ENCODE measurements around the gene RAE1.

Gene RAE1

GRCh38 chr20:57313230-57313629 lies 37.8 kb upstream of the RAE1 start:
- no peaks in the 10 kb centered on the region for H4K20me1 ChIP-seq (ENCODE audit: insufficient read depth, low read length)
- no peaks in the 10 kb centered on the region for H3K4me1 ChIP-seq (ENCODE audit: low read length)
- H3K36me3 ChIP-seq (replicated peaks; ENCODE audit: insufficient read depth, low read length) = no peaks in the 10 kb centered on the region
- H2AFZ ChIP-seq (ENCODE audit: low read length) = no peak overlapping the region
- H3K79me2 ChIP-seq (ENCODE audit: low read length) = no peaks in the 10 kb centered on the region
- no peaks in the 10 kb centered on the region for H3F3A ChIP-seq (ENCODE audit: insufficient read depth, low read length)
- no peak overlapping the region for H3K4me2 ChIP-seq (ENCODE audit: low read depth, low read length)
- no peak overlapping the region for H3K9ac ChIP-seq (ENCODE audit: low read length)
- DNase-seq = no peak
- no peak for TF ChIP-seq EZH2 (optimal IDR thresholded peaks at IDR 0.05; ENCODE audit: low read depth, low read length)
- TF ChIP-seq, protein P1, sequence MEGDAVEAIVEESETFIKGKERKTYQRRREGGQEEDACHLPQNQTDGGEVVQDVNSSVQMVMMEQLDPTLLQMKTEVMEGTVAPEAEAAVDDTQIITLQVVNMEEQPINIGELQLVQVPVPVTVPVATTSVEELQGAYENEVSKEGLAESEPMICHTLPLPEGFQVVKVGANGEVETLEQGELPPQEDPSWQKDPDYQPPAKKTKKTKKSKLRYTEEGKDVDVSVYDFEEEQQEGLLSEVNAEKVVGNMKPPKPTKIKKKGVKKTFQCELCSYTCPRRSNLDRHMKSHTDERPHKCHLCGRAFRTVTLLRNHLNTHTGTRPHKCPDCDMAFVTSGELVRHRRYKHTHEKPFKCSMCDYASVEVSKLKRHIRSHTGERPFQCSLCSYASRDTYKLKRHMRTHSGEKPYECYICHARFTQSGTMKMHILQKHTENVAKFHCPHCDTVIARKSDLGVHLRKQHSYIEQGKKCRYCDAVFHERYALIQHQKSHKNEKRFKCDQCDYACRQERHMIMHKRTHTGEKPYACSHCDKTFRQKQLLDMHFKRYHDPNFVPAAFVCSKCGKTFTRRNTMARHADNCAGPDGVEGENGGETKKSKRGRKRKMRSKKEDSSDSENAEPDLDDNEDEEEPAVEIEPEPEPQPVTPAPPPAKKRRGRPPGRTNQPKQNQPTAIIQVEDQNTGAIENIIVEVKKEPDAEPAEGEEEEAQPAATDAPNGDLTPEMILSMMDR (IDR thresholded peaks at IDR 0.05; ENCODE audit: low read length) = no peak
- TF ChIP-seq EZH2phosphoT487 (IDR thresholded peaks at IDR 0.05; ENCODE audit: low read length) = no peak
- no peak overlapping the region for H3K4me3 ChIP-seq (ENCODE audit: low read length)
- H3K9me3 ChIP-seq (replicated peaks; ENCODE audit: insufficient read depth, low read length) = no peaks in the 10 kb centered on the region
- no peak overlapping the region for H3K27ac ChIP-seq (ENCODE audit: low read length)
- peaks cover 19% of the 10 kb centered on the region for H3K27me3 ChIP-seq (replicated peaks; ENCODE audit: insufficient read depth, low read length)
- no peaks in the 10 kb centered on the region for H3K9me2 ChIP-seq (replicated peaks; ENCODE audit: insufficient read depth, low read length)

DNA sequence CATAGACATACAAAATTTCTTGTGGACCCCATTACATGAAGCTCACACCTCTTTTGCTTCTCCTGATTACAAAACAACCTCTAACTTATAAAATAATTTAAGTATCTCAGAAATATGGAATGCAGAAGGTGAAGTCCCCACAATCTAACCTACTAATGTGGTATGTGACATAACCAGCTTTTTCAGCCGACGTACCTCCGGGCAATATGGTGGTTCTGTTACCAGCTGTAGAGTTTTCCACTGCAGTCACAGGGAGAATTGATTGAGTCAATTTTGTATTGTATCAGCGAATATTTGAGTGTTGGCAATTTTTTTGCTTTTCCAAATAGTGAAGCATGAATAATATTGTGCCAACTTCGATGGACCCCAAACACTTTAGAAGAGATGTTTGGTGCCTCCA lies 37.1 kb upstream of the RAE1 start:
- Histone ChIP-seq H3K4me3 (ENCODE audit: low read length) (no peak overlapping the region), H3K4me2 (ENCODE audit: low read depth, low read length) (no peak overlapping the region), H3K9ac (ENCODE audit: low read length) (no peak overlapping the region), H3K9me2 (replicated peaks; ENCODE audit: insufficient read depth, low read length) (no peaks in the 10 kb centered on the region), H3K27ac (ENCODE audit: low read length) (no peak overlapping the region), H3K27me3 (replicated peaks; ENCODE audit: insufficient read depth, low read length) (peaks cover 19% of the 10 kb centered on the region), H3F3A (ENCODE audit: insufficient read depth, low read length) (no peaks in the 10 kb centered on the region), H3K4me1 (ENCODE audit: low read length) (no peaks in the 10 kb centered on the region), H2AFZ (ENCODE audit: low read length) (no peak overlapping the region), H3K36me3 (replicated peaks; ENCODE audit: insufficient read depth, low read length) (no peaks in the 10 kb centered on the region), H4K20me1 (ENCODE audit: insufficient read depth, low read length) (no peaks in the 10 kb centered on the region), H3K9me3 (replicated peaks; ENCODE audit: insufficient read depth, low read length) (no peaks in the 10 kb centered on the region), H3K79me2 (ENCODE audit: low read length) (no peaks in the 10 kb centered on the region)
- DNase-seq = no peak
- TF ChIP-seq, protein P1 (IDR thresholded peaks at IDR 0.05; ENCODE audit: low read length) = no peak
- TF ChIP-seq EZH2phosphoT487 (IDR thresholded peaks at IDR 0.05; ENCODE audit: low read length) = no peak
- TF ChIP-seq EZH2 (optimal IDR thresholded peaks at IDR 0.05; ENCODE audit: low read depth, low read length) = no peak

GRCh38 chr20:57315083-57315975 lies 35.7 kb upstream of the RAE1 start:
- no peak for TF ChIP-seq EZH2phosphoT487 (IDR thresholded peaks at IDR 0.05; ENCODE audit: low read length)
- no peak for TF ChIP-seq EZH2 (optimal IDR thresholded peaks at IDR 0.05; ENCODE audit: low read depth, low read length)
- TF ChIP-seq, protein P1 (IDR thresholded peaks at IDR 0.05; ENCODE audit: low read length) = no peak
- no peaks in the 10 kb centered on the region for H3K9me3 ChIP-seq (replicated peaks; ENCODE audit: insufficient read depth, low read length)
- H3K4me2 ChIP-seq (ENCODE audit: low read depth, low read length) = no peak overlapping the region
- no peak overlapping the region for H3K4me3 ChIP-seq (ENCODE audit: low read length)
- no peak overlapping the region for H2AFZ ChIP-seq (ENCODE audit: low read length)
- H3K27ac ChIP-seq (ENCODE audit: low read length) = no peak overlapping the region
- H3K36me3 ChIP-seq (replicated peaks; ENCODE audit: insufficient read depth, low read length) = no peaks in the 10 kb centered on the region
- H3K9me2 ChIP-seq (replicated peaks; ENCODE audit: insufficient read depth, low read length) = no peaks in the 10 kb centered on the region
- H3K79me2 ChIP-seq (ENCODE audit: low read length) = no peaks in the 10 kb centered on the region
- no peaks in the 10 kb centered on the region for H3F3A ChIP-seq (ENCODE audit: insufficient read depth, low read length)
- H3K27me3 ChIP-seq (replicated peaks; ENCODE audit: insufficient read depth, low read length) = peaks cover 19% of the 10 kb centered on the region
- no peak for DNase-seq
- H3K4me1 ChIP-seq (ENCODE audit: low read length) = no peaks in the 10 kb centered on the region
- H3K9ac ChIP-seq (ENCODE audit: low read length) = no peak overlapping the region
- no peaks in the 10 kb centered on the region for H4K20me1 ChIP-seq (ENCODE audit: insufficient read depth, low read length)

All from MM.1S (cell line).